Immature natural killer cell (primary cell): ENCODE results near the gene KHK. TPM values are rescaled to one million over a fixed set of nuclear protein-coding genes. Genes with fewer than 3 reads are reported as not detected.
A peak's percentile ranks its signal among the peaks of the same experiment; 100 is the strongest.

ENCODE experiments used
- DNase-seq, 3 donors: peaks; one replicate each; pipeline ENCODE4 v3.0.0; 2022; ENCODE audit warnings: mixed read lengths in 1 of 3
- H3K27ac Mint-ChIP-seq, 6 donors: one replicate each; pipeline ENCODE4 v1.8.0; 2020; ENCODE audit warnings: mixed read lengths in 6 of 6, mild to moderate bottlenecking in 5 of 6, inconsistent platforms in 4 of 6, moderate library complexity in 3 of 6
- H3K27me3 Mint-ChIP-seq, 3 donors: one replicate each; pipeline ENCODE4 v1.8.0; 2020 to 2021; ENCODE audit warnings: low read depth in 3 of 3, mild to moderate bottlenecking in 3 of 3, mixed read lengths in 3 of 3, moderate library complexity in 3 of 3, inconsistent platforms in 1 of 3
- H3K36me3 Mint-ChIP-seq, 3 donors: one replicate each; pipeline ENCODE4 v1.8.0; 2020; ENCODE audit warnings: mixed read lengths in 3 of 3, inconsistent platforms in 2 of 3, mild to moderate bottlenecking in 2 of 3
- H3K4me1 Mint-ChIP-seq, 2 donors: one replicate each; pipeline ENCODE4 v1.8.0; 2020; ENCODE audit warnings: inconsistent platforms in 2 of 2, mild to moderate bottlenecking in 2 of 2, mixed read lengths in 2 of 2, moderate library complexity in 1 of 2
- H3K4me3 Mint-ChIP-seq, 5 donors: one replicate each; pipeline ENCODE4 v1.8.0; 2020; ENCODE audit warnings: mild to moderate bottlenecking in 5 of 5, mixed read lengths in 5 of 5, inconsistent platforms in 3 of 5, moderate library complexity in 3 of 5
- H3K9me3 Mint-ChIP-seq, 6 donors: one replicate each; pipeline ENCODE4 v1.8.0; 2020; ENCODE audit warnings: mild to moderate bottlenecking in 6 of 6, mixed read lengths in 6 of 6, inconsistent platforms in 4 of 6, moderate library complexity in 3 of 6
- polyA plus RNA-seq, 3 donors: library from polyadenylated mRNA; unstranded; fragments of 300-500 nt; fragmentation: Illumina TruSeq; gene quantifications; one replicate each; pipeline ENCODE4 v1.2.3, GENCODE V29; 2021

Gene KHK
- polyA plus RNA-seq, 3 donors from 2014 or later, result 7.0 to 9.5 (median 8.4) TPM

GRCh38 chr2:27135478-27135955, 48.9 kb downstream of the KHK start:
- DNase-seq, result no peak
- H3K36me3 Mint-ChIP-seq, result peaks cover 0 to 7% (median 0%) of the 10 kb centered on the region in 3 donors
- H3K27ac Mint-ChIP-seq, result peak overlapping the region; percentile 26 to 91 (median 78)
- peaks cover 5 to 12% (median 10%) of the 10 kb centered on the region in 3 donors for H3K27me3 Mint-ChIP-seq
- H3K4me1 Mint-ChIP-seq, result peaks cover 16 to 33% of the 10 kb centered on the region in 2 donors
- H3K9me3 Mint-ChIP-seq, result no peaks in the 10 kb centered on the region
- peak overlapping the region; percentile 91 to 95 (median 94) for H3K4me3 Mint-ChIP-seq

- Mint-ChIP-seq H3K36me3 (no peaks in the 10 kb centered on the region), H3K27ac (no peak overlapping the region), H3K4me1 (peaks cover 16 to 30% of the 10 kb centered on the region in 2 donors), H3K9me3 (no peaks in the 10 kb centered on the region), H3K4me3 (no peak overlapping the region), H3K27me3 (peaks cover 5 to 12% (median 10%) of the 10 kb centered on the region in 3 donors)
- no peak for DNase-seq
Measured at GRCh38 chr2:27136751-27137150, 50.2 kb downstream of the KHK start.

GRCh38 chr2:27137322-27137935, 50.9 kb downstream of the KHK start:
- Mint-ChIP-seq H3K4me1 (peaks cover 16 to 25% of the 10 kb centered on the region in 2 donors), H3K9me3 (no peaks in the 10 kb centered on the region), H3K4me3 (no peak overlapping the region), H3K27ac (no peak overlapping the region), H3K27me3 (peaks cover 9 to 15% (median 10%) of the 10 kb centered on the region in 3 donors), H3K36me3 (no peaks in the 10 kb centered on the region)
- no peak for DNase-seq

- Mint-ChIP-seq H3K27me3 (peaks cover 9 to 15% (median 12%) of the 10 kb centered on the region in 3 donors), H3K36me3 (no peaks in the 10 kb centered on the region), H3K9me3 (no peaks in the 10 kb centered on the region), H3K27ac (no peak overlapping the region), H3K4me1 (peaks cover 9 to 18% of the 10 kb centered on the region in 2 donors), H3K4me3 (no peak overlapping the region)
- no peak for DNase-seq
Measured at GRCh38 chr2:27138111-27138510, 51.5 kb downstream of the KHK start.

- peaks cover 5 to 14% (median 9%) of the 10 kb centered on the region in 3 donors for H3K27me3 Mint-ChIP-seq
- peaks cover 0 to 10% of the 10 kb centered on the region in 2 donors for H3K4me1 Mint-ChIP-seq
- no peaks in the 10 kb centered on the region for H3K9me3 Mint-ChIP-seq
- DNase-seq, result no peak
- H3K36me3 Mint-ChIP-seq, result no peaks in the 10 kb centered on the region
- H3K27ac Mint-ChIP-seq, result no peak within 1 kb of the TSS
- H3K4me3 Mint-ChIP-seq, result no peak within 1 kb of the TSS
Measured at GRCh38 chr2:27139310-27139709, 52.7 kb downstream of the KHK start, which contains the start of gene PRR30. PRR30 (minus strand) TSS chr2:27139410; CDS start chr2:27138329, 1,081 bp downstream.

GRCh38 chr2:27143285-27143684, 56.7 kb downstream of the KHK start:
- H3K36me3 Mint-ChIP-seq, result no peaks in the 10 kb centered on the region
- DNase-seq, result no peak
- H3K27me3 Mint-ChIP-seq, result peaks cover 3 to 18% (median 4%) of the 10 kb centered on the region in 3 donors
- H3K4me3 Mint-ChIP-seq, result no peak overlapping the region
- H3K27ac Mint-ChIP-seq, result no peak overlapping the region
- H3K9me3 Mint-ChIP-seq, result no peaks in the 10 kb centered on the region
- no peaks in the 10 kb centered on the region for H3K4me1 Mint-ChIP-seq

GRCh38 chr2:27145682-27146081, 59.1 kb downstream of the KHK start:
- Mint-ChIP-seq H3K27ac (no peak overlapping the region), H3K4me1 (no peaks in the 10 kb centered on the region), H3K27me3 (peaks cover 3 to 20% (median 6%) of the 10 kb centered on the region in 3 donors), H3K4me3 (no peak overlapping the region), H3K36me3 (no peaks in the 10 kb centered on the region), H3K9me3 (no peaks in the 10 kb centered on the region)
- no peak for DNase-seq

- Mint-ChIP-seq H3K27me3 (peaks cover 3 to 17% (median 4%) of the 10 kb centered on the region in 3 donors), H3K9me3 (no peaks in the 10 kb centered on the region), H3K4me1 (no peaks in the 10 kb centered on the region), H3K36me3 (no peaks in the 10 kb centered on the region), H3K4me3 (no peak overlapping the region), H3K27ac (no peak overlapping the region)
- DNase-seq, result no peak
Measured at GRCh38 chr2:27147935-27148334, 61.4 kb downstream of the KHK start.

- DNase-seq, result no peak
- H3K36me3 Mint-ChIP-seq, result no peaks in the 10 kb centered on the region
- peaks cover 3 to 16% (median 4%) of the 10 kb centered on the region in 3 donors for H3K27me3 Mint-ChIP-seq
- no peak within 1 kb of the TSS for H3K27ac Mint-ChIP-seq
- no peak within 1 kb of the TSS for H3K4me3 Mint-ChIP-seq
- H3K4me1 Mint-ChIP-seq, result no peaks in the 10 kb centered on the region
- no peaks in the 10 kb centered on the region for H3K9me3 Mint-ChIP-seq
Measured at GRCh38 chr2:27148801-27149439, 62.3 kb downstream of the KHK start, which contains the start of gene TCF23. TCF23 (plus strand) TSS chr2:27149004; CDS start chr2:27149134, 130 bp downstream.

GRCh38 chr2:27149570-27150405, 63.2 kb downstream of the KHK start:
- Mint-ChIP-seq H3K27me3 (peaks cover 3 to 12% (median 4%) of the 10 kb centered on the region in 3 donors), H3K27ac (no peak overlapping the region), H3K9me3 (no peaks in the 10 kb centered on the region), H3K36me3 (no peaks in the 10 kb centered on the region), H3K4me3 (no peak overlapping the region), H3K4me1 (no peaks in the 10 kb centered on the region)
- DNase-seq, result no peak

Other genes with a start within 250 kb of the KHK start
- not detected for gene DPYSL5, start 238.6 kb upstream of the KHK start, polyA plus RNA-seq
- gene MAPRE3, start 116.1 kb upstream of the KHK start, polyA plus RNA-seq, result 1 to 10 TPM; 1.7 to 2.2 (median 1.9) TPM
- 10 to 100 TPM; 16.6 to 48.3 (median 17.6) TPM for gene TMEM214, start 53.8 kb upstream of the KHK start, polyA plus RNA-seq
- 10 to 100 TPM in 1 of 3 donors, 1 to 10 TPM in 2; 7.7 to 10.2 (median 8.9) TPM for gene AGBL5, start 35.1 kb upstream of the KHK start, polyA plus RNA-seq
- gene OST4, start 15.1 kb upstream of the KHK start, polyA plus RNA-seq, result 100 to 1,000 TPM; 677 to 899 (median 681) TPM
- gene EMILIN1, start 8.2 kb upstream of the KHK start, polyA plus RNA-seq, result 1 to 10 TPM in 1 of 3 donors, under 1 TPM in 2; 0.80 to 1.3 (median 0.92) TPM
- gene CGREF1, start 32.4 kb downstream of the KHK start, polyA plus RNA-seq, result not detected
- gene ABHD1, start 37.0 kb downstream of the KHK start, polyA plus RNA-seq, result 1 to 10 TPM in 2 of 3 donors, under 1 TPM in 1; 0.38 to 5.5 (median 1.5) TPM
- 100 to 1,000 TPM in 1 of 3 donors, 10 to 100 TPM in 2; 90.9 to 105 (median 94.2) TPM for gene PREB, start 47.9 kb downstream of the KHK start, polyA plus RNA-seq
- not detected for gene PRR30, start 52.6 kb downstream of the KHK start, polyA plus RNA-seq
- gene TCF23, start 62.2 kb downstream of the KHK start, polyA plus RNA-seq, result not detected
- 100 to 1,000 TPM; 264 to 391 (median 388) TPM for gene ATRAID, start 125.3 kb downstream of the KHK start, polyA plus RNA-seq
- 10 to 100 TPM in 2 of 3 donors, 1 to 10 TPM in 1; 5.3 to 15.1 (median 11.5) TPM for gene SLC5A6, start 125.5 kb downstream of the KHK start, polyA plus RNA-seq
- 10 to 100 TPM in 1 of 3 donors, 1 to 10 TPM in 2; 6.9 to 17.8 (median 8.5) TPM for gene CAD, start 130.6 kb downstream of the KHK start, polyA plus RNA-seq
- gene SLC30A3, start 176.3 kb downstream of the KHK start, polyA plus RNA-seq, result not detected
- not detected for gene DNAJC5G, start 188.7 kb downstream of the KHK start, polyA plus RNA-seq
- under 1 TPM; 0.12 to 0.49 (median 0.48) TPM for gene TRIM54, start 195.7 kb downstream of the KHK start, polyA plus RNA-seq
- under 1 TPM in 1 of 3 donors, not detected in 2; 0.66 TPM for gene UCN, start 221.7 kb downstream of the KHK start, polyA plus RNA-seq
- 100 to 1,000 TPM; 101 to 276 (median 130) TPM for gene MPV17, start 236.3 kb downstream of the KHK start, polyA plus RNA-seq